GM12892 (cell line): ENCODE results near the gene ZNF583.

Source experiments
- POLR2AphosphoS5 ChIP-seq: IDR thresholded peaks from 2 replicates; pipeline ENCODE4 v1.6.1; 2011; ENCODE audit warnings: low read depth, low read length, control low read depth
- TAF1 ChIP-seq: IDR thresholded peaks from 2 replicates; pipeline ENCODE4 v1.6.1; 2011; ENCODE audit warnings: low read depth, mild to moderate bottlenecking, control low read depth, low read length, borderline replicate concordance

DNA sequence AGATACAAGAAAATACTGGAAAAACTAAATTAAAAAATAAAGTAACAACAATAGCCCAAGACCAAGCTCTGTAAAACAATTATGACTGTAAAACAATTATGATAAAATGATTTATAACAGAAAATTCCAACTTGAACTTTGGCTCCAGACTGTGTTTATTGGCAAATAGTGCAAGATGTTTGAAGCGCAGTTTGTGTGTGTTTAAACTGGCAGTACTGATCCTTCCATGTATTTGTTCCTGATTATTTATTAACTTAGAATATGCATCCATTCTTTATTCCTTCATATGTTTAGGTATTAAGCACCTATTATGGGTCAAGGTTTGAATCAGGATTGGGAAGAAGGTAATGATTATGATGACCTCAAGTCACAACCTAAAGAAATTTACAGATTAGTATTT, 48.6 kb upstream of the ZNF583 start:
- TF ChIP-seq POLR2AphosphoS5 = no peak
- no peak for TF ChIP-seq TAF1
